ENCODE data around the gene SLAMF7.

GRCh38 chr1:160750608-160751007 lies 11.6 kb downstream of the SLAMF7 start:
- TF ChIP-seq YY1 (IDR thresholded peaks at IDR 0.05) (no peak), CTCF (IDR thresholded peaks at IDR 0.05; ENCODE audit: low read depth, low read length, missing input control) (no peak), SP1 (IDR thresholded peaks at IDR 0.05) (no peak), ATF3 (IDR thresholded peaks at IDR 0.05) (no peak), ZBTB33 (IDR thresholded peaks at IDR 0.05) (no peak)

Measured in liver (tissue), 3 donors.